ENCODE results near the gene RSPH10B. TPM values are rescaled to one million over a fixed set of nuclear protein-coding genes. Genes with fewer than 3 reads are reported as not detected.
"Not testable (repeated sequence)": the region's sequence is repeated elsewhere in the genome, so short reads cannot be mapped to it uniquely, and the experiment has no call there.

Gene RSPH10B
- total RNA-seq, 1 donor from 2014 or later = 0.92 TPM

DNA sequence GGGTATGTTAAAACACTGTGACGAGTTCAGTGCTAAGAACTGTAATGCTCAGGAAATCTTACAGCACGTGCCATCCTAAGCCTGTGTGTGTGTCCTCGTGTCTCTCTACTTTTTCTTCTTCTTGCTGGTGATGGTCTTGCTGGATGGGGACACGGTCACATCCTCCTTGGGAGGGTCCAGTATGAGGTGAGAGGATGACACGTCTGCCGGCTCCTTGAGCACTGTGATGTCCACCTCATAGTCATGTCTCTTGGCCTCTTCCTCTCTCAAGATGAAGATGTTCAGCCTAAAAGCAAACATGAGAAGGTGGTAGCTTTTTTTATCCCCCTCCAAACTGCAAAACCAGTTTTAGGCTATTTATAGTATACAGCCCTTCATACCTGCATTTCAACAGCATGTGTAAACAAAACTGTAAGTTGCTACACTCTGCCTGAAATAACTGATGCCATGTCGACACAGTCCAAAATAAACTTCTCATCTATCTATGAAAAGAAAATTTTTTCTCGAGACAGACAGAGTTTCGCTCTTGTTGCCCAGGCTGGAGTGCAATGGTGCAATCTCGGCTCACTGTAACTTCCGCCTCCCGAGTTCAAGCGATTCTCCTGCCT lies 44.1 kb downstream of the RSPH10B start:
- DNase-seq (ENCODE audit: low spot score) = not testable (repeated sequence)

GRCh38 chr7:5924630-5925029 lies 45.9 kb downstream of the RSPH10B start:
- not testable (repeated sequence) for DNase-seq (ENCODE audit: low spot score)

DNA sequence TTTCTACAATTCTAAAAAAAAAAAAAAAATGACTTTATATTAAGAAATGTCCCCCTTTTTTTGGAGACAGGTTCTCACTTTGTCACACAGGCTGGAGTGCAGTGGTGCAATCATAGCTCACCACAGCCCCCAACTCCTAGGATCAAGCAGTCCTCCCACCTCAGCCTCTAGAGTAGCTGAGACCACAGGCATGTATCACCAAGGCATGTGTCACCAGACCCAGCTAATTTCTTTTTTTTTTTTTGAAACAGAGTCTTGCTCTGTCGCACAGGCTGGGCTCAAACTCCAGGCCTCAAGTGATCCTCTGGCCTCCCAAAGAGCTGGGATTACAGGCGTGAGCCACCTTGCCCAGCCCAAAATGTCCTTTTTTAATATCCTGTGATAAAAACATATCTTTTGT lies 46.3 kb downstream of the RSPH10B start:
- not testable (repeated sequence) for DNase-seq (ENCODE audit: low spot score)

DNA sequence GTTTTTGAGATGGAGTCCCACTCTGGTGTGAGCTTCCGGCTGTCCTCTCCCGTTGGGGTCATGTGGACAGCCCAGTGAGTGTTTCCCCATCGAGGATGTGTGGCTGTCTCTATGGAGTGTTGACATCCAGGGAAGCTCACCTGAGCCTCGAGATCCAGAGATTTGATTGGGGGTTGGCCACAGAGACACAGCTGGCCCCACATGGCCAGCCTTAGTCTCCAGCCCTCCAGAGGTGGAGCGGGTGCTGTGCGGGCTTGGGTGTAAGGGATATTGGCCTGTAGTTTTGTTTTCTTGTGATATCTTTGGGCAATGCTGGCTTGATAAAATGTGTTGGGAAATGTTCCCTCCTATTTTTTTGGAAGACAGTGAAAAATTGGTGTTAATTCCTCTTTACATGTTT lies 54.0 kb downstream of the RSPH10B start:
- not testable (repeated sequence) for DNase-seq (ENCODE audit: low spot score)

DNA sequence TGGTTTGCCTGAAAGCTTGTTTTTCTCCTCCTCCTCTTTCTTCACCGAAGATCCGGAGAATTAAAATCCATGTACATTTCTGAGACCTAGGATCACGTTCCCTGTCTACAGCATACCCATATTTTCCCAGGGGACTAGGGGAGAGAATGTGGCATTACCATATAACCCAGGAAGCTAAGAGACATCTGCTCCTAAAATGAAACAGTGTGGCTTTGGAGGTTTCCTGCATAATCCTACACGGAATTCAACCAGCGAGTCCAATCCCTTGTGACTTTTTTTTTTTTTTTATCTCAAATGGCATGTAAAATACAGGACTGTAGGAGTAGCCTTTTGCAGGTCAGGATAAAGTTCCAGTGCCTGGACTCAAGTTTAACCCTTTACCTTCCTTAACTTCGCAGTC lies 61.7 kb downstream of the RSPH10B start:
- DNase-seq (ENCODE audit: low spot score) = not testable (repeated sequence)

GRCh38 chr7:5904726-5905125 lies 65.8 kb downstream of the RSPH10B start:
- not testable (repeated sequence) for DNase-seq (ENCODE audit: low spot score)

DNA sequence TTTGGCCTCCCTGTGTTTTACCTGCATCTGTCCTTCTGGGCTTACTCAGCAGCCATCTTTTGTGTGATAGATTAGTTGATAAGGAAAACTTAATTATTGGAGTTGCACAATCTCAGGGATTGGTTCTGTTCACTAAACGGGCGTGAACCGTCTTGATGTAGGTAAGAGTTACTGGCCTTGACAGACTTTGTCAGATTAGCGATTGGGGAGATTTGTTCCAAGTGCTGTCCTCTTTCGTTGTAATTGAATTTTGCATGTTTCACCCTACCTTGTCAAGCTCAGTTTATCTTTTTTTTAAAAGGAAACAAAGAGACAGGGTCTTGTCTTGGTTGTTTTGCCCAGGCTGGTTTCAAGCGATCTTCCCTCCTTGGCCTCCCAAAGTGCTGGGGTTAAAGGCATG lies 67.5 kb downstream of the RSPH10B start:
- DNase-seq (ENCODE audit: low spot score) = not testable (repeated sequence)

DNA sequence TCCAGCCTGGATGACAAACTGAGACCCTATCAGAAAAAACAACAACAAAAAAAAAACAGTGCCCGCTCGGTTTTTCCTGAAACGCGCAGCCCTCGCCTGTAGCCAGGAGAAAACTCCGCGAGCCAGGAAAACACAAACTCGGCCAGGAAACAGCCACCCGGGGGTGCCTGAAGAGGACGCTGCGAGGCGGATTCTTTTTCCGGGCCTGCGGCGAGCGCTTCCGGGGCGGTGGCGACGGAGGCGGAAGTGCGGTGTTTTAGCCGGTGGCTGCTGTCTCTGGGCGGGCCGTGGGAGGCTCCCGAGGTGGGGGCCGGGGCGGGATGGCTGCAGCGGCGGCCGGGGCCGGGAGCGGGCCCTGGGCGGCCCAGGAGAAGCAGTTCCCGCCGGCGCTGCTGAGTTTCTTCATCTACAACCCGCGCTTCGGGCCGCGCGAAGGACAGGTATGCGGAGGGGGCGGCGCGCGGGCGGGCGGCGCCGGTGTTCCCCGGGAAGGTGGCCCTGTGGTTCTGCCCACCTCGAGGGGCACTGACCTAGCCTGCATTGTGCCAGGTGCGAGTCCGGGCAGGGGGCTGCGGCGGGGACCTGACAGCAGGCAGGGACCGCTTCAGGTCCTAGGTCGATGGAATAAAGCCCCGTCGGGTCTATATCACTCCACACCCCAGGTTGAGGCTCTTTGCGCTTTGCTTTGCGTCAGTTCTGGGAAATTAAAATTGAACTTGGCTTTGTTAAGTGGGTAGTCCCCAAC lies 71.8 kb downstream of the RSPH10B start, which contains the start of gene CCZ1:
CCZ1 (plus strand) TSS at position 254 of the 745 bp plus-strand sequence; CDS start at position 321, 67 bp downstream.
- DNase-seq (ENCODE audit: low spot score) = peak; percentile 29

GRCh38 chr7:5897369-5897919 lies 73.0 kb downstream of the RSPH10B start:
- not testable (repeated sequence) for DNase-seq (ENCODE audit: low spot score)

DNA sequence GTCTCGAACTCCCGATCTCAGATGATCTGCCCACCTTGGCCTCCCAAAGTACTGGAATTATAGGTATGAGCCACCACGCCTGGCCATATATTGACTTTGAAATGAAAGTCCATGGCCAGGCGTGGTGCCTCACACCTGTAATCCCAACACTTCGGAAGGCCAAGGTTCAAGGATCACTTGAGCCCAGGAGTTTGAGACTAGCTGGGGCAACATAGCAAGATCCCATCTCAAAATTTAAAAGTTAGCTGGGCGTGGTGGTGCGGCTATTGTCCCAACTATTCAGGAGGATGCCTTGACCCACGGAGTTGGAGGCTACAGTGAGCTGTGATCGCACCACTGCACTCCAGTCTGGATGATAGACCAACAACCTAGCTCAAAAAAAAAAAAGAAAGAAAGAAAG lies 78.0 kb downstream of the RSPH10B start:
- no peak for DNase-seq (ENCODE audit: low spot score)

- not testable (repeated sequence) for DNase-seq (ENCODE audit: low spot score)
Measured at GRCh38 chr7:5890244-5890643, 80.2 kb downstream of the RSPH10B start.

DNA sequence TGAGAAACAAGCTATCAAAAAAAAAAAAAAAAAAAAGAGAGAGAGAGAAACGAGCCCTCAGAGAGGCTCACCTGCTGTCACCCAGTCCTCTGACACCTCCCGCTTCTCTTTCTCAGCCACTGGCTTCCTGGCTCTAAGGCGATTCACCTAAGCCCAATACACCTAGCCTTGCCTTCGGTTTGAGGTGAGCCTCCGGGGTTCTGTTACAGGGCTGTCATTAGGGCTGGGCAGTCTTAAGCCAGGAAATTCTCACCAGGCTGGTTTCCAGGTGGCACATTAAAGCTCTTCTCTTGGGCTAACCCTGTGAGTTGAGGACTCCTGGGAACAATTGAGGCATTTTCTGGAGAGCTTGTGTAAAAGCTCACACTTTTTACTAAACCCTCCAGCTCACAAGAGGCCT lies 82.5 kb downstream of the RSPH10B start:
- DNase-seq (ENCODE audit: low spot score) = not testable (repeated sequence)

DNA sequence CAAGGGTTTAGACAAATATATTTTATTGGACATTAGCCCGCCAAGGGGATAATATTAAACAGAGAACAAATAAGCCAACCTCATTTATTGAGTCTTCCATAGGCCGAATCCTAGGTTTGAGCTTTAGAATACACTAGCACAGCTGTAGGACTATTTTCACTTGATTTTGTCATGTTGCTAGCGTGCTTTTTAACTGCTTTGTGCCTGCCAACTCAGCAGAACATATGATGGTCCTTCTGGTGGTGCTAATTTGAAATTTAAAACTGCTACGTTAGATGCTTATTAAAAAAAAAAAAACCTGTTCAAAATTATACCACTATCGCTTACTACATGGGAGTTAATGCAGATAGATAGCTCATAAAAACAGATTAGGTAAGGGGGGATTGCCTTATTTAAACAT lies 86.1 kb downstream of the RSPH10B start:
- not testable (repeated sequence) for DNase-seq (ENCODE audit: low spot score)

GRCh38 chr7:5880106-5880505 lies 90.4 kb downstream of the RSPH10B start:
- not testable (repeated sequence) for DNase-seq (ENCODE audit: low spot score)

- not testable (repeated sequence) for DNase-seq (ENCODE audit: low spot score)
Measured at GRCh38 chr7:5879591-5879990, 90.9 kb downstream of the RSPH10B start.

Other genes with a start within 250 kb of the RSPH10B start
- gene RNF216, start 189.0 kb downstream of the RSPH10B start, total RNA-seq = 31.8 TPM
- gene OCM, start 89.9 kb downstream of the RSPH10B start, total RNA-seq = not detected
- gene CCZ1, start 72.0 kb downstream of the RSPH10B start, total RNA-seq = 48.6 TPM
- gene PMS2, start 38.4 kb upstream of the RSPH10B start, total RNA-seq = 10.5 TPM
- gene AIMP2, start 38.6 kb upstream of the RSPH10B start, total RNA-seq = 20.0 TPM
- gene ANKRD61, start 60.7 kb upstream of the RSPH10B start, total RNA-seq = not detected
- 86.3 TPM for gene EIF2AK1, start 88.5 kb upstream of the RSPH10B start, total RNA-seq
- 10.0 TPM for gene USP42, start 134.3 kb upstream of the RSPH10B start, total RNA-seq

All from mucosa of gallbladder (tissue), 1 donor.